Fibroblast of lung (primary cell): ENCODE measurements around the gene JARID2.

Source experiments
- CTCF ChIP-seq, 2 donors: IDR thresholded peaks in 1 of 2; conservative IDR thresholded peaks in 1 of 2; 1 replicate in 1 of 2; 2 replicates in 1 of 2; pipeline ENCODE4 v1.5.1; 2011 to 2012; ENCODE audit warnings: low read length in 2 of 2, control low read depth in 1 of 2, inconsistent platforms in 1 of 2, low read depth in 1 of 2, mild to moderate bottlenecking in 1 of 2
- EZH2 ChIP-seq: IDR thresholded peaks from 2 replicates; pipeline ENCODE4 v1.5.1; 2012; ENCODE audit warnings: low read length, control low read depth, mild to moderate bottlenecking; ENCODE audit errors: missing control alignments

DNA sequence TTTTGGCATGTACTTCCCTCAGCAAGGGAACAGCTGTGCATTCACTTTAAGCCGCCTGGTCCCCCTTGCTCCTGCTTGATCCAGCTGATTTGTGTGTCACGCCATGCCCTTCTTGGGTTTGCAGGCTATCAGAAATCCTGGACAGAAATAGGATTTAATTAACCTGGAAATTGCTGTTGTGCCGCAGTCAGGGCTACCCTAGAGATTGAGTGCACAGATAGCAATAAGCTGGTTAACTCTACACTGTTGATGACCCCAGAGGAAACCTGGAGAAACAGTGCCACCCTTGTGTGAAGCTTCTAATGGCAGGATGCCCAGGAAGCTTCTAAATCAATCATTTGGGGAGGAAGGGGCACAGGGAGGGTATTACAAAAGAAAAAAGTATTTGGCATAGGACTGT lies 199.0 kb downstream of the JARID2 start:
- TF ChIP-seq CTCF (conservative IDR thresholded peaks at IDR 0.05 in 1 of 2, IDR thresholded peaks at IDR 0.05 in 1 of 2; ENCODE audit: low read depth in 1 of 2, low read length in 2 of 2) (no peak), EZH2 (no peak)
